GM12892 (cell line): ENCODE results near the gene SYNGR1.

ENCODE experiments used
- POLR2A ChIP-seq: IDR thresholded peaks from 2 replicates; pipeline ENCODE4 v1.6.1; 2011; ENCODE audit warnings: low read depth, low read length, control low read depth
- TAF1 ChIP-seq: IDR thresholded peaks from 2 replicates; pipeline ENCODE4 v1.6.1; 2011; ENCODE audit warnings: low read depth, mild to moderate bottlenecking, control low read depth, low read length, borderline replicate concordance

GRCh38 chr22:39317775-39318506 is 31.9 kb upstream of the SYNGR1 start:
- TF ChIP-seq POLR2A (peak; percentile 30; the same call in 1 of the 2 replicates), TAF1 (no peak)
